Panc1 (cell line): ENCODE measurements around the gene PRKCB. TPM values are rescaled to one million over a fixed set of nuclear protein-coding genes. Genes with fewer than 3 reads are reported as not detected.

ENCODE experiments used
- ATAC-seq: fragments of 200-7000 bp; cut with Tn5 transposase; 2 replicates; pipeline ENCODE4 v1.9.1; 2020; ENCODE audit warnings: mild to moderate bottlenecking, moderate library complexity
- BruUV-seq: library from RNA; stranded (reverse); fragments of 400-500 nt; replicated peaks from 2 replicates; lab custom pipeline; 2021; lab: Mats Ljungman, UMichigan
- CTCF ChIA-PET: fragments of 300-600 bp; sonication (Branson Sonifier 250); formaldehyde crosslinking; loops from one replicate; lab custom pipeline; 2022; ENCODE audit warnings: antibody characterized with exemption; lab: Charles Lee
- POLR2A ChIA-PET: fragments of 300-600 bp; sonication (Branson Sonifier 250); formaldehyde crosslinking; loops from one replicate; lab custom pipeline; 2022; ENCODE audit warnings: antibody characterized with exemption; lab: Charles Lee
- DNase-seq: peaks from one replicate; pipeline ENCODE4 v3.0.0-alpha.2; 2010; ENCODE audit warnings: low read depth, low spot score
- H3K27ac ChIP-seq: 2 replicates; pipeline ENCODE4 v1.5.1; 2011; ENCODE audit warnings: mild to moderate bottlenecking, low read length, inconsistent platforms
- H3K27me3 ChIP-seq: fragments of 200-500 bp; sonication (Bioruptor generic); 2 replicates; pipeline ENCODE4 v1.6.0; 2014; ENCODE audit warnings: low read length, inconsistent platforms; ENCODE audit not compliant: control insufficient read depth, insufficient read depth
- H3K36me3 ChIP-seq: fragments of 200-500 bp; sonication (Bioruptor generic); 2 replicates; pipeline ENCODE4 v1.5.1; 2014; ENCODE audit warnings: inconsistent platforms, mild to moderate bottlenecking, low read length, moderate library complexity; ENCODE audit not compliant: control insufficient read depth, insufficient read depth
- H3K4me1 ChIP-seq: 2 replicates; pipeline ENCODE4 v1.5.1; 2011; ENCODE audit warnings: inconsistent platforms, mild to moderate bottlenecking, low read length, moderate library complexity; ENCODE audit not compliant: control insufficient read depth, insufficient read depth
- H3K4me3 ChIP-seq, 2 experiments: 2 replicates each; pipeline ENCODE4 v1.5.1; 2011 to 2012; ENCODE audit warnings: low read depth in 2 of 2, low read length in 2 of 2, mild to moderate bottlenecking in 2 of 2, inconsistent platforms in 1 of 2, moderate library complexity in 1 of 2
- H3K9me3 ChIP-seq: fragments of 200-500 bp; sonication (Bioruptor generic); 2 replicates; pipeline ENCODE4 v1.5.1; 2014; ENCODE audit warnings: low read depth, mild to moderate bottlenecking, inconsistent platforms, low read length, moderate library complexity; ENCODE audit not compliant: control insufficient read depth, insufficient read depth
- CTCF ChIP-seq: fragments of 450-650 bp; IDR thresholded peaks from 2 replicates; pipeline ENCODE4 v1.5.1; 2017; ENCODE audit warnings: mild to moderate bottlenecking
- POLR2AphosphoS5 ChIP-seq: IDR thresholded peaks from 2 replicates; pipeline ENCODE4 v1.6.1; 2012; ENCODE audit warnings: mild to moderate bottlenecking, low read depth, low read length, moderate library complexity
- REST ChIP-seq, 2 experiments: IDR thresholded peaks; 2 replicates each; pipeline ENCODE4 v1.6.1; 2011 to 2012; ENCODE audit warnings: low read depth in 2 of 2, control low read depth in 1 of 2, low read length in 1 of 2, mild to moderate bottlenecking in 1 of 2, moderate library complexity in 1 of 2; ENCODE audit not compliant: insufficient read depth in 1 of 2
- SIN3A ChIP-seq: IDR thresholded peaks from 2 replicates; pipeline ENCODE4 v1.6.1; 2012; ENCODE audit warnings: low read depth, mild to moderate bottlenecking, low read length, moderate library complexity, borderline replicate concordance; ENCODE audit not compliant: insufficient read depth
- TCF7L2 ChIP-seq: IDR thresholded peaks from 2 replicates; pipeline ENCODE4 v1.6.1; 2011; ENCODE audit warnings: mild to moderate bottlenecking, low read depth, low read length, inconsistent platforms
- in situ Hi-C: cut with HindIII; loops from 2 replicates; pipeline ENCODE4 v1.10.0; 2016; ENCODE audit warnings: low sequenced_read_pairs, low pct_unique_long_range_greater_than_20kb
- intact Hi-C: fragments of 100-400 bp; cut with micrococcal nuclease; formaldehyde crosslinking; loops from one replicate; pipeline ENCODE4 v1.10.0; 2022; ENCODE audit not compliant: unreplicated experiment
- total RNA-seq: library from RNA; stranded (reverse); gene quantifications from one replicate; pipeline ENCODE4 v1.2.1, GENCODE V29; 2021; ENCODE audit not compliant: unreplicated experiment

PRKCB gene
- total RNA-seq, 1 experiment from 2014 or later = 0.41 TPM

- intact Hi-C loops = no loop called here
These were observed 105.2 kb downstream of the PRKCB start for GRCh38 chr16:23941025-23941424.

GRCh38 chr16:23941963-23942564 lies 106.3 kb downstream of the PRKCB start:
- no peaks in the 10 kb centered on the region for H3K9me3 ChIP-seq
- H3K27me3 ChIP-seq = peaks cover 15% of the 10 kb centered on the region

More at GRCh38 chr16:23941025-23941424, 105.2 kb downstream of the PRKCB start:
- Histone ChIP-seq H3K4me3 (no peak overlapping the region), H3K4me1 (no peaks in the 10 kb centered on the region), H3K27me3 (peaks cover 15% of the 10 kb centered on the region), H3K36me3 (no peaks in the 10 kb centered on the region), H3K27ac (no peak overlapping the region), H3K9me3 (no peaks in the 10 kb centered on the region)
- BruUV-seq = no TSS peak
- ChIA-PET POLR2A (no interaction called here), CTCF (no interaction called here)
- no peak for TF ChIP-seq CTCF
- TF ChIP-seq TCF7L2 = no peak
- no peak for TF ChIP-seq POLR2AphosphoS5
- TF ChIP-seq REST (IDR thresholded peaks at IDR 0.05; ENCODE audit: insufficient read depth in 1 of 2, low read depth in 2 of 2, low read length in 1 of 2) = no peak
- TF ChIP-seq SIN3A = no peak
- ATAC-seq = no peak
- no peak for DNase-seq
- in situ Hi-C loops = no loop called here

More at GRCh38 chr16:23941963-23942564, 106.3 kb downstream of the PRKCB start:
- intact Hi-C loops = no loop called here
- ATAC-seq = no peak
- ChIA-PET POLR2A (no interaction called here), CTCF (no interaction called here)
- in situ Hi-C loops = no loop called here
- H3K4me1 ChIP-seq = no peaks in the 10 kb centered on the region
- BruUV-seq = no TSS peak
- H3K4me3 ChIP-seq = no peak overlapping the region
- H3K36me3 ChIP-seq = no peaks in the 10 kb centered on the region
- TF ChIP-seq CTCF = no peak
- no peak for TF ChIP-seq POLR2AphosphoS5
- no peak for TF ChIP-seq TCF7L2
- no peak for TF ChIP-seq SIN3A
- TF ChIP-seq REST (IDR thresholded peaks at IDR 0.05; ENCODE audit: insufficient read depth in 1 of 2, low read depth in 2 of 2, low read length in 1 of 2) = no peak
- H3K27ac ChIP-seq = no peak overlapping the region
- DNase-seq = no peak
